Hepatocyte (in vitro differentiated cells): ENCODE results near the gene DMWD.

Experiments
- EZH2 ChIP-seq: fragments of 200-600 bp; sonication (generic); IDR thresholded peaks from 2 replicates; pipeline ENCODE4 v1.6.1; 2016; ENCODE audit warnings: antibody characterized with exemption, mild to moderate bottlenecking, borderline replicate concordance
- TF ChIP-seq, protein P1 (sequence below): fragments of 200-600 bp; sonication (generic); IDR thresholded peaks from 2 replicates; pipeline ENCODE4 v1.5.1; 2016; ENCODE audit warnings: antibody characterized with exemption, mild to moderate bottlenecking; ENCODE audit not compliant: poor library complexity

DNA sequence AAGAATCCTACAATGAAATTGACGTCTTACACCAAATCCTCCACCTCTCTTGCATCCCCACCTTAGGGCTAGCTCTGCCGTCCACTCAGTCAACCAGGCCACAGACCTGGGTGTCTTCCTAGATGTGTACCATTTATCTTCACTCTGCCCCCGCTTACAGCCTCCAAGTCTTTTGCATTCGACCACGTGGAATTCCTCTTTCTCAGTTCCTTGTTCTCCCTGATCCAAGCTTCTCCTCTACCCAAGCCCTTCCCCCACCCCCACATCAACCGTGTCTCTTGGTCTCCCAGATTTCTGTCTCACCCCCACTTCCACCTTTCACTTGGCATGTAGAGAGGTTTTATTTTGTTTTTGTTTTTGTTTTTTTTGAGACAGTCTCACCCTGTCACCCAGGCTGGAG, 1.2 kb upstream of the DMWD start:
- TF ChIP-seq, protein P1, sequence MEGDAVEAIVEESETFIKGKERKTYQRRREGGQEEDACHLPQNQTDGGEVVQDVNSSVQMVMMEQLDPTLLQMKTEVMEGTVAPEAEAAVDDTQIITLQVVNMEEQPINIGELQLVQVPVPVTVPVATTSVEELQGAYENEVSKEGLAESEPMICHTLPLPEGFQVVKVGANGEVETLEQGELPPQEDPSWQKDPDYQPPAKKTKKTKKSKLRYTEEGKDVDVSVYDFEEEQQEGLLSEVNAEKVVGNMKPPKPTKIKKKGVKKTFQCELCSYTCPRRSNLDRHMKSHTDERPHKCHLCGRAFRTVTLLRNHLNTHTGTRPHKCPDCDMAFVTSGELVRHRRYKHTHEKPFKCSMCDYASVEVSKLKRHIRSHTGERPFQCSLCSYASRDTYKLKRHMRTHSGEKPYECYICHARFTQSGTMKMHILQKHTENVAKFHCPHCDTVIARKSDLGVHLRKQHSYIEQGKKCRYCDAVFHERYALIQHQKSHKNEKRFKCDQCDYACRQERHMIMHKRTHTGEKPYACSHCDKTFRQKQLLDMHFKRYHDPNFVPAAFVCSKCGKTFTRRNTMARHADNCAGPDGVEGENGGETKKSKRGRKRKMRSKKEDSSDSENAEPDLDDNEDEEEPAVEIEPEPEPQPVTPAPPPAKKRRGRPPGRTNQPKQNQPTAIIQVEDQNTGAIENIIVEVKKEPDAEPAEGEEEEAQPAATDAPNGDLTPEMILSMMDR: no peak
- no peak for TF ChIP-seq EZH2
